ENCODE results near the gene SOWAHB.

SOWAHB gene

GRCh38 chr4:76867377-76867776 lies 30.6 kb downstream of the SOWAHB start:
- H3K4me3 ChIP-seq (ENCODE audit: low read length) = no peak overlapping the region
- DNase-seq (ENCODE audit: low read depth, low spot score) = no peak

GRCh38 chr4:76866641-76867040 lies 31.3 kb downstream of the SOWAHB start:
- H3K4me3 ChIP-seq (ENCODE audit: low read length) = no peak overlapping the region
- DNase-seq (ENCODE audit: low read depth, low spot score) = no peak

- DNase-seq (ENCODE audit: low read depth, low spot score) = no peak
- no peak overlapping the region for H3K4me3 ChIP-seq (ENCODE audit: low read length)
Observed at GRCh38 chr4:76858319-76858718, 39.6 kb downstream of the SOWAHB start.

GRCh38 chr4:76857074-76857409 lies 40.9 kb downstream of the SOWAHB start:
- no peak for DNase-seq (ENCODE audit: low read depth, low spot score)

GRCh38 chr4:76856243-76857073 lies 41.5 kb downstream of the SOWAHB start:
- H3K4me3 ChIP-seq (ENCODE audit: low read length) = no peak overlapping the region
- DNase-seq (ENCODE audit: low read depth, low spot score) = no peak

More at GRCh38 chr4:76857074-76857409, 40.9 kb downstream of the SOWAHB start:
- no peak overlapping the region for H3K4me3 ChIP-seq (ENCODE audit: low read length)

GRCh38 chr4:76854858-76855257 lies 43.1 kb downstream of the SOWAHB start:
- no peak overlapping the region for H3K4me3 ChIP-seq (ENCODE audit: low read length)
- DNase-seq (ENCODE audit: low read depth, low spot score) = no peak

- DNase-seq (ENCODE audit: low read depth, low spot score) = no peak
- no peak overlapping the region for H3K4me3 ChIP-seq (ENCODE audit: low read length)
Observed at GRCh38 chr4:76851375-76851774, 46.6 kb downstream of the SOWAHB start.

GRCh38 chr4:76850010-76850441 lies 47.9 kb downstream of the SOWAHB start:
- H3K4me3 ChIP-seq (ENCODE audit: low read length) = no peak overlapping the region
- DNase-seq (ENCODE audit: low read depth, low spot score) = no peak
